ENCODE data around the gene HABP2.

- TF ChIP-seq CTCF (IDR thresholded peaks at IDR 0.05) = no peak
- TF ChIP-seq POLR2A (IDR thresholded peaks at IDR 0.05) = no peak
Measured at GRCh38 chr10:113604572-113604971, 51.7 kb downstream of the HABP2 start.

Measured in uterus (tissue), 2 donors.